ENCODE data around the gene IFT122.
"Not testable (repeated sequence)": the region's sequence is repeated elsewhere in the genome, so short reads cannot be mapped to it uniquely, and the experiment has no call there.

The IFT122 gene

GRCh38 chr3:129404610-129405009 lies 35.4 kb upstream of the IFT122 start:
- no peak for DNase-seq
- H3K36me3 Mint-ChIP-seq (ENCODE audit: low read depth), result no peaks in the 10 kb centered on the region
- no peak for TF ChIP-seq CTCF (IDR thresholded peaks at IDR 0.05)
- peaks cover 5% of the 10 kb centered on the region for H3K27me3 Mint-ChIP-seq (ENCODE audit: low read depth, poor library complexity)
- H3K9me3 Mint-ChIP-seq, result no peaks in the 10 kb centered on the region
- peaks cover 6% of the 10 kb centered on the region for H3K4me1 Mint-ChIP-seq
- H3K4me3 Mint-ChIP-seq, result no peak overlapping the region
- no peak overlapping the region for H3K27ac Mint-ChIP-seq

- no peak for DNase-seq
- TF ChIP-seq CTCF (IDR thresholded peaks at IDR 0.05), result no peak
- Mint-ChIP-seq H3K4me3 (no peak overlapping the region), H3K36me3 (ENCODE audit: low read depth) (no peaks in the 10 kb centered on the region), H3K9me3 (no peaks in the 10 kb centered on the region), H3K27ac (no peak overlapping the region), H3K27me3 (ENCODE audit: low read depth, poor library complexity) (peaks cover 12% of the 10 kb centered on the region), H3K4me1 (peaks cover 10% of the 10 kb centered on the region)
Measured at GRCh38 chr3:129409541-129409940, 30.5 kb upstream of the IFT122 start.

GRCh38 chr3:129410971-129411370 lies 29.1 kb upstream of the IFT122 start:
- H3K4me1 Mint-ChIP-seq, result peaks cover 4% of the 10 kb centered on the region
- H3K9me3 Mint-ChIP-seq, result no peaks in the 10 kb centered on the region
- H3K27me3 Mint-ChIP-seq (ENCODE audit: low read depth, poor library complexity), result peaks cover 12% of the 10 kb centered on the region
- H3K27ac Mint-ChIP-seq, result no peak overlapping the region
- no peak overlapping the region for H3K4me3 Mint-ChIP-seq
- TF ChIP-seq CTCF (IDR thresholded peaks at IDR 0.05), result no peak
- no peaks in the 10 kb centered on the region for H3K36me3 Mint-ChIP-seq (ENCODE audit: low read depth)
- no peak for DNase-seq

- DNase-seq, result no peak
- H3K4me3 Mint-ChIP-seq, result no peak overlapping the region
- H3K36me3 Mint-ChIP-seq (ENCODE audit: low read depth), result no peaks in the 10 kb centered on the region
- peaks cover 12% of the 10 kb centered on the region for H3K27me3 Mint-ChIP-seq (ENCODE audit: low read depth, poor library complexity)
- TF ChIP-seq CTCF (IDR thresholded peaks at IDR 0.05), result no peak
- no peak overlapping the region for H3K27ac Mint-ChIP-seq
- peaks cover 4% of the 10 kb centered on the region for H3K4me1 Mint-ChIP-seq
- no peaks in the 10 kb centered on the region for H3K9me3 Mint-ChIP-seq
Measured at GRCh38 chr3:129412542-129413198, 27.4 kb upstream of the IFT122 start.

- Mint-ChIP-seq H3K4me1 (peaks cover 10% of the 10 kb centered on the region), H3K27me3 (ENCODE audit: low read depth, poor library complexity) (peaks cover 12% of the 10 kb centered on the region)
- H3K9me3 Mint-ChIP-seq; H3K36me3 Mint-ChIP-seq (ENCODE audit: low read depth); H3K4me3 Mint-ChIP-seq; H3K27ac Mint-ChIP-seq; DNase-seq: not testable (repeated sequence)
Measured at GRCh38 chr3:129413238-129413637, 26.8 kb upstream of the IFT122 start.

- DNase-seq, result no peak
- no peaks in the 10 kb centered on the region for H3K9me3 Mint-ChIP-seq
- H3K4me1 Mint-ChIP-seq, result peaks cover 17% of the 10 kb centered on the region
- TF ChIP-seq CTCF (IDR thresholded peaks at IDR 0.05), result no peak
- no peaks in the 10 kb centered on the region for H3K36me3 Mint-ChIP-seq (ENCODE audit: low read depth)
- no peak overlapping the region for H3K27ac Mint-ChIP-seq
- H3K27me3 Mint-ChIP-seq (ENCODE audit: low read depth, poor library complexity), result peaks cover 12% of the 10 kb centered on the region
- no peak overlapping the region for H3K4me3 Mint-ChIP-seq
Measured at GRCh38 chr3:129413687-129414506, 26.1 kb upstream of the IFT122 start.
